Liver (tissue), 9 donors: Measurements from ENCODE around the gene AKTIP. TPM values are rescaled to one million over a fixed set of nuclear protein-coding genes. Genes with fewer than 3 reads are reported as not detected.
A peak's percentile ranks its signal among the peaks of the same experiment; 100 is the strongest.

Source experiments
- DNase-seq: peaks from one replicate; pipeline ENCODE4 v3.0.0-alpha.2; 2017; ENCODE audit warnings: low spot score
- H3K27ac ChIP-seq, 2 donors: one replicate each; pipeline ENCODE4 v1.7.0; 2013; ENCODE audit warnings: inconsistent platforms in 2 of 2, low read length in 2 of 2, control low read depth in 1 of 2, low read depth in 1 of 2, mild to moderate bottlenecking in 1 of 2
- H3K27me3 ChIP-seq, 4 donors: one replicate each; pipeline versions ENCODE4 v1.6.1 to v1.7.0; 2013; ENCODE audit warnings: low read length in 3 of 4, inconsistent platforms in 1 of 4, mild to moderate bottlenecking in 1 of 4, moderate library complexity in 1 of 4; ENCODE audit not compliant: control insufficient read depth in 4 of 4, insufficient read depth in 4 of 4
- H3K36me3 ChIP-seq, 4 donors: one replicate each; pipeline versions ENCODE4 v1.6.1 to v1.7.0; 2013; ENCODE audit warnings: low read length in 3 of 4, mild to moderate bottlenecking in 3 of 4, low read depth in 1 of 4, moderate library complexity in 1 of 4; ENCODE audit not compliant: control insufficient read depth in 4 of 4, insufficient read depth in 3 of 4
- H3K4me1 ChIP-seq, 4 donors: one replicate each; pipeline versions ENCODE4 v1.6.1 to v1.7.0; 2013; ENCODE audit warnings: low read length in 3 of 4, mild to moderate bottlenecking in 3 of 4, moderate library complexity in 1 of 4; ENCODE audit not compliant: control insufficient read depth in 4 of 4, insufficient read depth in 4 of 4
- H3K4me3 ChIP-seq, 3 donors: one replicate each; pipeline versions ENCODE4 v1.6.1 to v1.7.0; 2013; ENCODE audit warnings: low read length in 3 of 3, control low read depth in 1 of 3, low read depth in 1 of 3, mild to moderate bottlenecking in 1 of 3
- H3K9ac ChIP-seq, 2 donors: one replicate each; pipeline ENCODE4 v1.7.0; 2013; ENCODE audit warnings: low read length in 2 of 2, mild to moderate bottlenecking in 2 of 2, moderate library complexity in 2 of 2, control low read depth in 1 of 2, low read depth in 1 of 2
- H3K9me3 ChIP-seq, 4 donors: one replicate each; pipeline versions ENCODE4 v1.6.1 to v1.7.0; 2013; ENCODE audit warnings: low read length in 3 of 4; ENCODE audit not compliant: control insufficient read depth in 4 of 4
- EGR1 ChIP-seq, 2 donors: IDR thresholded peaks; 2 replicates each; pipeline ENCODE4 v1.6.1; 2016 to 2018; ENCODE audit warnings: antibody characterized with exemption in 2 of 2, low read depth in 2 of 2
- FOXA1 ChIP-seq: IDR thresholded peaks from 2 replicates; pipeline ENCODE4 v1.6.1; 2016; ENCODE audit warnings: antibody characterized with exemption
- FOXA2 ChIP-seq: IDR thresholded peaks from 2 replicates; pipeline ENCODE4 v1.6.1; 2016; ENCODE audit warnings: antibody characterized with exemption
- GABPA ChIP-seq, 2 donors: IDR thresholded peaks in 1 of 2; conservative IDR thresholded peaks in 1 of 2; 2 replicates each; pipeline ENCODE4 v1.6.1; 2016; ENCODE audit warnings: antibody characterized with exemption in 2 of 2, mild to moderate bottlenecking in 1 of 2, moderate library complexity in 1 of 2
- HNF4A ChIP-seq, 2 donors: conservative IDR thresholded peaks; 2 replicates each; pipeline ENCODE4 v1.6.1; 2016; ENCODE audit warnings: antibody characterized with exemption in 2 of 2, mild to moderate bottlenecking in 2 of 2
- HNF4G ChIP-seq: IDR thresholded peaks from 2 replicates; pipeline ENCODE4 v1.6.1; 2016; ENCODE audit warnings: antibody characterized with exemption
- JUND ChIP-seq, 2 donors: IDR thresholded peaks; 2 replicates each; pipeline ENCODE4 v1.6.1; 2016; ENCODE audit warnings: antibody characterized with exemption in 2 of 2
- NR2F2 ChIP-seq: IDR thresholded peaks from 2 replicates; pipeline ENCODE4 v1.6.1; 2016; ENCODE audit warnings: antibody characterized with exemption
- RAD21 ChIP-seq, 2 donors: IDR thresholded peaks; 2 replicates each; pipeline ENCODE4 v1.6.1; 2016; ENCODE audit warnings: antibody characterized with exemption in 2 of 2, mild to moderate bottlenecking in 2 of 2
- RXRA ChIP-seq, 2 donors: IDR thresholded peaks; 2 replicates each; pipeline ENCODE4 v1.6.1; 2017 to 2018; ENCODE audit warnings: antibody characterized with exemption in 2 of 2, mild to moderate bottlenecking in 1 of 2
- SP1 ChIP-seq: IDR thresholded peaks from 2 replicates; pipeline ENCODE4 v1.6.1; 2018; ENCODE audit warnings: antibody characterized with exemption, mild to moderate bottlenecking
- TAF1 ChIP-seq: conservative IDR thresholded peaks from 2 replicates; pipeline ENCODE4 v1.6.1; 2016; ENCODE audit warnings: antibody characterized with exemption, mild to moderate bottlenecking
- YY1 ChIP-seq: IDR thresholded peaks from 2 replicates; pipeline ENCODE4 v1.6.1; 2016; ENCODE audit warnings: antibody characterized with exemption, mild to moderate bottlenecking
- WGBS: extraction: QIAGEN DNeasy Blood & Tissue Kit; methylation state at CpG from one replicate; pipeline ENCODE4 v1.1.7; 2013; 5-methylcytosine and 5-hydroxymethylcytosine counted together
- polyA plus RNA-seq, 2 donors: library from polyadenylated mRNA; stranded (reverse) in 1 of 2; unstranded in 1 of 2; fragments of 200-250 nt in 1 of 2; fragments of >200 nt in 1 of 2; fragmentation: Nextera tagmentation in 1 of 2; extraction: Ambion mirVana in 1 of 2; gene quantifications; one replicate each; pipeline versions ENCODE4 v1.2.1 to v1.2.3, GENCODE V29; 2013 to 2015
- total RNA-seq, 2 donors: library from RNA; depleted of rRNA; stranded (reverse); fragments of >200 nt; gene quantifications; one replicate each; pipeline ENCODE4 v1.2.3, GENCODE V29; 2014
- TF ChIP-seq, protein P1 (sequence below): IDR thresholded peaks from 2 replicates; pipeline ENCODE4 v1.6.1; 2016; ENCODE audit warnings: antibody characterized with exemption
- TF ChIP-seq, protein P2 (sequence below): fragments of 150-350 bp; IDR thresholded peaks from 2 replicates; pipeline ENCODE4 v1.5.1; 2017; ENCODE audit warnings: improper control_type of control experiment, low read depth, low read length; ENCODE audit not compliant: missing input control
- TF ChIP-seq, protein P3 (sequence below): IDR thresholded peaks from 2 replicates; pipeline ENCODE4 v1.6.1; 2016; ENCODE audit warnings: antibody characterized with exemption, mild to moderate bottlenecking
- TF ChIP-seq, protein P4 (sequence below): IDR thresholded peaks from 2 replicates; pipeline ENCODE4 v1.6.1; 2016; ENCODE audit warnings: antibody characterized with exemption
- TF ChIP-seq, protein P5 (sequence below): IDR thresholded peaks from 2 replicates; pipeline ENCODE4 v1.6.1; 2016; ENCODE audit warnings: antibody characterized with exemption
- donor health status: healthy.
- donor health status: healthy.
- donor health status: healthy.
- donor health status: healthy.
- donor health status: healthy.

AKTIP gene
- total and polyA plus RNA-seq, 4 donors: 7.5 to 47.1 (median 20.4) TPM

DNA sequence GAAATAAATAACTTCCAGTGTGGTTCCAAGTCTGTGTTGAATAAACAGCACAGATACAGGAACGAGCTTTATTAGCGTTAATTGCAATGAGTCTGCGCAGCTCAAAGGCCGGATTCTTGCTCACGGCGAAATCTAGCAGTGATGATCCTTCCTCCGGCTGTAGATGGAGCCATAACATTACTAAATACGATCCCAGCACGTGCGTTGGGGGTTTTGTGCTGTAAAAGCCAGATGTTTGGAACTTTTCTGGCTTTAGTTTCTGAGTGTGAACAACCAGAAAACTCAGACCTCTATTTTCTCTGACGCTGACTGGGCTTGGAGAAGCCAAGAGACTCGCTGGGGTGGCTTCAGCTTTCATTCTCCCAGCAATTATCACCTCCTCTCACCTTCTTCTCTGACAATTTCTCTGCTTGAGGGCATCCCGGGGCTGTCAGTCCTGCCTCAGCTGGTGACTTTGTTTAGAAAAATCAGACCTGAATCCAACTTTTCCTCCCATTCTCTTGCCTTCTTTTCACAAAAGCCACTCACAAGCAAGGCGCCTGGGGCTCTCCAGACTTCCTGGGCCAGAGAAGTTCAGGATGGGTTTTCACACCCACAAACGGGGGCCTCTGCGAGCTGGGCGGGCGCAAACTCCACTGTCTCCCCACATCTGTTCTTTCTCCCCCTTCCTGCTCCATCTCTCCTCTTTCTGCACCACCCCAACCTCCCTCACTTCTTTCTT lies 47.1 kb upstream of the AKTIP start:
- Histone ChIP-seq H3K27me3 (no peaks in the 10 kb centered on the region), H3K9me3 (no peaks in the 10 kb centered on the region), H3K36me3 (no peaks in the 10 kb centered on the region), H3K9ac (no peak overlapping the region), H3K4me1 (peaks cover 0 to 3% (median 0%) of the 10 kb centered on the region in 4 donors), H3K4me3 (no peak overlapping the region), H3K27ac (no peak overlapping the region)
- TF ChIP-seq GABPA (IDR thresholded peaks at IDR 0.05 in 1 of 2, conservative IDR thresholded peaks at IDR 0.05 in 1 of 2): no peak
- TF ChIP-seq RXRA (IDR thresholded peaks at IDR 0.05): no peak
- TF ChIP-seq RAD21 (IDR thresholded peaks at IDR 0.05): peak; percentile 93
- no peak for TF ChIP-seq FOXA1
- TF ChIP-seq, protein P1, sequence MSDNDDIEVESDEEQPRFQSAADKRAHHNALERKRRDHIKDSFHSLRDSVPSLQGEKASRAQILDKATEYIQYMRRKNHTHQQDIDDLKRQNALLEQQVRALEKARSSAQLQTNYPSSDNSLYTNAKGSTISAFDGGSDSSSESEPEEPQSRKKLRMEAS: peak; percentile 99
- no peak for TF ChIP-seq JUND (IDR thresholded peaks at IDR 0.05)
- TF ChIP-seq, protein P2, sequence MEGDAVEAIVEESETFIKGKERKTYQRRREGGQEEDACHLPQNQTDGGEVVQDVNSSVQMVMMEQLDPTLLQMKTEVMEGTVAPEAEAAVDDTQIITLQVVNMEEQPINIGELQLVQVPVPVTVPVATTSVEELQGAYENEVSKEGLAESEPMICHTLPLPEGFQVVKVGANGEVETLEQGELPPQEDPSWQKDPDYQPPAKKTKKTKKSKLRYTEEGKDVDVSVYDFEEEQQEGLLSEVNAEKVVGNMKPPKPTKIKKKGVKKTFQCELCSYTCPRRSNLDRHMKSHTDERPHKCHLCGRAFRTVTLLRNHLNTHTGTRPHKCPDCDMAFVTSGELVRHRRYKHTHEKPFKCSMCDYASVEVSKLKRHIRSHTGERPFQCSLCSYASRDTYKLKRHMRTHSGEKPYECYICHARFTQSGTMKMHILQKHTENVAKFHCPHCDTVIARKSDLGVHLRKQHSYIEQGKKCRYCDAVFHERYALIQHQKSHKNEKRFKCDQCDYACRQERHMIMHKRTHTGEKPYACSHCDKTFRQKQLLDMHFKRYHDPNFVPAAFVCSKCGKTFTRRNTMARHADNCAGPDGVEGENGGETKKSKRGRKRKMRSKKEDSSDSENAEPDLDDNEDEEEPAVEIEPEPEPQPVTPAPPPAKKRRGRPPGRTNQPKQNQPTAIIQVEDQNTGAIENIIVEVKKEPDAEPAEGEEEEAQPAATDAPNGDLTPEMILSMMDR: peak; percentile 82
- no peak for TF ChIP-seq NR2F2
- TF ChIP-seq YY1: peak; percentile 24
- no peak for TF ChIP-seq SP1
- TF ChIP-seq, protein P3, sequence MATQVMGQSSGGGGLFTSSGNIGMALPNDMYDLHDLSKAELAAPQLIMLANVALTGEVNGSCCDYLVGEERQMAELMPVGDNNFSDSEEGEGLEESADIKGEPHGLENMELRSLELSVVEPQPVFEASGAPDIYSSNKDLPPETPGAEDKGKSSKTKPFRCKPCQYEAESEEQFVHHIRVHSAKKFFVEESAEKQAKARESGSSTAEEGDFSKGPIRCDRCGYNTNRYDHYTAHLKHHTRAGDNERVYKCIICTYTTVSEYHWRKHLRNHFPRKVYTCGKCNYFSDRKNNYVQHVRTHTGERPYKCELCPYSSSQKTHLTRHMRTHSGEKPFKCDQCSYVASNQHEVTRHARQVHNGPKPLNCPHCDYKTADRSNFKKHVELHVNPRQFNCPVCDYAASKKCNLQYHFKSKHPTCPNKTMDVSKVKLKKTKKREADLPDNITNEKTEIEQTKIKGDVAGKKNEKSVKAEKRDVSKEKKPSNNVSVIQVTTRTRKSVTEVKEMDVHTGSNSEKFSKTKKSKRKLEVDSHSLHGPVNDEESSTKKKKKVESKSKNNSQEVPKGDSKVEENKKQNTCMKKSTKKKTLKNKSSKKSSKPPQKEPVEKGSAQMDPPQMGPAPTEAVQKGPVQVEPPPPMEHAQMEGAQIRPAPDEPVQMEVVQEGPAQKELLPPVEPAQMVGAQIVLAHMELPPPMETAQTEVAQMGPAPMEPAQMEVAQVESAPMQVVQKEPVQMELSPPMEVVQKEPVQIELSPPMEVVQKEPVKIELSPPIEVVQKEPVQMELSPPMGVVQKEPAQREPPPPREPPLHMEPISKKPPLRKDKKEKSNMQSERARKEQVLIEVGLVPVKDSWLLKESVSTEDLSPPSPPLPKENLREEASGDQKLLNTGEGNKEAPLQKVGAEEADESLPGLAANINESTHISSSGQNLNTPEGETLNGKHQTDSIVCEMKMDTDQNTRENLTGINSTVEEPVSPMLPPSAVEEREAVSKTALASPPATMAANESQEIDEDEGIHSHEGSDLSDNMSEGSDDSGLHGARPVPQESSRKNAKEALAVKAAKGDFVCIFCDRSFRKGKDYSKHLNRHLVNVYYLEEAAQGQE: peak; percentile 23
- no peak for TF ChIP-seq FOXA2
- TF ChIP-seq, protein P4, sequence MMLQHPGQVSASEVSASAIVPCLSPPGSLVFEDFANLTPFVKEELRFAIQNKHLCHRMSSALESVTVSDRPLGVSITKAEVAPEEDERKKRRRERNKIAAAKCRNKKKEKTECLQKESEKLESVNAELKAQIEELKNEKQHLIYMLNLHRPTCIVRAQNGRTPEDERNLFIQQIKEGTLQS: no peak
- TF ChIP-seq HNF4A (conservative IDR thresholded peaks at IDR 0.05): peak; percentile 31 to 42
- no peak for TF ChIP-seq TAF1
- no peak for TF ChIP-seq HNF4G
- TF ChIP-seq, protein P5, sequence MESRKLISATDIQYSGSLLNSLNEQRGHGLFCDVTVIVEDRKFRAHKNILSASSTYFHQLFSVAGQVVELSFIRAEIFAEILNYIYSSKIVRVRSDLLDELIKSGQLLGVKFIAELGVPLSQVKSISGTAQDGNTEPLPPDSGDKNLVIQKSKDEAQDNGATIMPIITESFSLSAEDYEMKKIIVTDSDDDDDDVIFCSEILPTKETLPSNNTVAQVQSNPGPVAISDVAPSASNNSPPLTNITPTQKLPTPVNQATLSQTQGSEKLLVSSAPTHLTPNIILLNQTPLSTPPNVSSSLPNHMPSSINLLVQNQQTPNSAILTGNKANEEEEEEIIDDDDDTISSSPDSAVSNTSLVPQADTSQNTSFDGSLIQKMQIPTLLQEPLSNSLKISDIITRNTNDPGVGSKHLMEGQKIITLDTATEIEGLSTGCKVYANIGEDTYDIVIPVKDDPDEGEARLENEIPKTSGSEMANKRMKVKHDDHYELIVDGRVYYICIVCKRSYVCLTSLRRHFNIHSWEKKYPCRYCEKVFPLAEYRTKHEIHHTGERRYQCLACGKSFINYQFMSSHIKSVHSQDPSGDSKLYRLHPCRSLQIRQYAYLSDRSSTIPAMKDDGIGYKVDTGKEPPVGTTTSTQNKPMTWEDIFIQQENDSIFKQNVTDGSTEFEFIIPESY: no peak
- TF ChIP-seq EGR1 (IDR thresholded peaks at IDR 0.05; ENCODE audit: low read depth in 2 of 2): no peak
- peak; percentile 43 for DNase-seq
- 22% methylated on average over 18 of the region's 18 CpGs for WGBS
